ENCODE results near the gene POMGNT2. TPM values are rescaled to one million over a fixed set of nuclear protein-coding genes. Genes with fewer than 3 reads are reported as not detected.

The POMGNT2 gene
- total RNA-seq, 1 donor: 9.3 TPM

GRCh38 chr3:43089081-43089480, 16.8 kb downstream of the POMGNT2 start:
- no peak overlapping the region for H3K4me3 ChIP-seq (ENCODE audit: low read depth, low read length)
- no peak for DNase-seq (ENCODE audit: low read depth)
- TF ChIP-seq CTCF (IDR thresholded peaks at IDR 0.05; ENCODE audit: insufficient read depth, low read length): no peak

- no peak for DNase-seq (ENCODE audit: low read depth)
- H3K4me3 ChIP-seq (ENCODE audit: low read depth, low read length): no peak overlapping the region
- TF ChIP-seq CTCF (IDR thresholded peaks at IDR 0.05; ENCODE audit: insufficient read depth, low read length): peak; percentile 22
Measured at GRCh38 chr3:43087249-43087776, 18.6 kb downstream of the POMGNT2 start.

GRCh38 chr3:43086460-43087165, 19.3 kb downstream of the POMGNT2 start:
- no peak for DNase-seq (ENCODE audit: low read depth)
- no peak overlapping the region for H3K4me3 ChIP-seq (ENCODE audit: low read depth, low read length)
- TF ChIP-seq CTCF (IDR thresholded peaks at IDR 0.05; ENCODE audit: insufficient read depth, low read length): no peak

- no peak for DNase-seq (ENCODE audit: low read depth)
- TF ChIP-seq CTCF (IDR thresholded peaks at IDR 0.05; ENCODE audit: insufficient read depth, low read length): no peak
- H3K4me3 ChIP-seq (ENCODE audit: low read depth, low read length): no peak overlapping the region
Measured at GRCh38 chr3:43082457-43082856, 23.4 kb downstream of the POMGNT2 start.

GRCh38 chr3:43081796-43082195, 24.1 kb downstream of the POMGNT2 start:
- DNase-seq (ENCODE audit: low read depth): peak; percentile 37
- TF ChIP-seq CTCF (IDR thresholded peaks at IDR 0.05; ENCODE audit: insufficient read depth, low read length): no peak
- no peak overlapping the region for H3K4me3 ChIP-seq (ENCODE audit: low read depth, low read length)

GRCh38 chr3:43080726-43081568, 24.9 kb downstream of the POMGNT2 start:
- H3K4me3 ChIP-seq (ENCODE audit: low read depth, low read length): no peak overlapping the region
- TF ChIP-seq CTCF (IDR thresholded peaks at IDR 0.05; ENCODE audit: insufficient read depth, low read length): no peak
- DNase-seq (ENCODE audit: low read depth): no peak

All from fibroblast of the aortic adventitia (primary cell).